GM12892 (cell line): ENCODE data around the gene OGFRL1.

Source experiments
- POLR2A ChIP-seq: IDR thresholded peaks from 2 replicates; pipeline ENCODE4 v1.6.1; 2011; ENCODE audit warnings: low read depth, low read length, control low read depth
- POLR2AphosphoS5 ChIP-seq: IDR thresholded peaks from 2 replicates; pipeline ENCODE4 v1.6.1; 2011; ENCODE audit warnings: low read depth, low read length, control low read depth
- TAF1 ChIP-seq: IDR thresholded peaks from 2 replicates; pipeline ENCODE4 v1.6.1; 2011; ENCODE audit warnings: low read depth, mild to moderate bottlenecking, control low read depth, low read length, borderline replicate concordance

- TF ChIP-seq POLR2AphosphoS5 (no peak), TAF1 (no peak), POLR2A (no peak)
Observed at GRCh38 chr6:71277926-71278600, 10.5 kb upstream of the OGFRL1 start.
